HepG2 (cell line): ENCODE results near the gene CCT7. TPM values are rescaled to one million over a fixed set of nuclear protein-coding genes. Genes with fewer than 3 reads are reported as not detected.

Source experiments
- CEBPB ChIP-seq: IDR thresholded peaks from 2 replicates; pipeline ENCODE4 v1.6.1; 2011; ENCODE audit warnings: low read depth, low read length, improper control_type of control experiment, borderline replicate concordance
- ELF3 ChIP-seq: IDR thresholded peaks from 2 replicates; pipeline ENCODE4 v1.6.1; 2016; ENCODE audit warnings: missing genetic modification reagents, missing compliant biosample characterization
- FOXK2 ChIP-seq: fragments of 450-650 bp; IDR thresholded peaks from 2 replicates; pipeline ENCODE4 v1.6.1; 2016
- HCFC1 ChIP-seq: fragments of 150-350 bp; IDR thresholded peaks from 2 replicates; pipeline ENCODE4 v1.6.1; 2014; ENCODE audit warnings: low read depth, low read length
- HES4 ChIP-seq: sonication (generic); formaldehyde crosslinking; IDR thresholded peaks from 2 replicates; pipeline ENCODE4 v1.9.0; 2021; ENCODE audit warnings: mild to moderate bottlenecking, missing genetic modification reagents, borderline replicate concordance
- KDM2A ChIP-seq: sonication (generic); formaldehyde crosslinking; IDR thresholded peaks from 2 replicates; pipeline ENCODE4 v1.4.0; 2020; ENCODE audit warnings: low read depth, missing genetic modification reagents, borderline replicate concordance
- KLF13 ChIP-seq: sonication (generic); formaldehyde crosslinking; IDR thresholded peaks from 2 replicates; pipeline ENCODE4 v1.4.0; 2020; ENCODE audit warnings: mild to moderate bottlenecking, missing genetic modification reagents
- MBD4 ChIP-seq: IDR thresholded peaks from 2 replicates; pipeline ENCODE4 v1.6.1; 2012; ENCODE audit warnings: low read length, inconsistent platforms, borderline replicate concordance
- MTF1 ChIP-seq: sonication (generic); formaldehyde crosslinking; IDR thresholded peaks from 2 replicates; pipeline ENCODE4 v1.5.0; 2020; ENCODE audit warnings: missing genetic modification reagents
- NFYC ChIP-seq: IDR thresholded peaks from 2 replicates; pipeline ENCODE4 v1.6.1; 2016; ENCODE audit warnings: missing genetic modification reagents, missing compliant biosample characterization
- NR2F1 ChIP-seq, 2 experiments: fragments of 450-650 bp in 1 of 2; formaldehyde crosslinking in 1 of 2; IDR thresholded peaks; 2 replicates each; pipeline versions ENCODE4 v1.5.0 to v1.6.1; 2016 to 2020; ENCODE audit warnings: mild to moderate bottlenecking in 1 of 2, missing compliant biosample characterization in 1 of 2, missing genetic modification reagents in 1 of 2, moderate library complexity in 1 of 2
- PRDM4 ChIP-seq: sonication (generic); formaldehyde crosslinking; IDR thresholded peaks from 2 replicates; pipeline ENCODE4 v1.9.0; 2021; ENCODE audit warnings: missing genetic modification reagents, borderline replicate concordance
- SNAPC5 ChIP-seq: sonication (generic); formaldehyde crosslinking; IDR thresholded peaks from 2 replicates; pipeline ENCODE4 v1.8.1; 2023; ENCODE audit warnings: mild to moderate bottlenecking, missing genetic modification reagents, borderline replicate concordance
- SP140L ChIP-seq: sonication (generic); formaldehyde crosslinking; IDR thresholded peaks from 2 replicates; pipeline ENCODE4 v1.4.0; 2020; ENCODE audit warnings: missing genetic modification reagents, borderline replicate concordance
- TBX2 ChIP-seq: sonication (generic); formaldehyde crosslinking; IDR thresholded peaks from 2 replicates; pipeline ENCODE4 v1.5.0; 2020; ENCODE audit warnings: missing genetic modification reagents, mild to moderate bottlenecking, borderline replicate concordance
- ZFAT ChIP-seq: sonication (generic); formaldehyde crosslinking; conservative IDR thresholded peaks from 2 replicates; pipeline ENCODE4 v1.8.1; 2023; ENCODE audit warnings: missing genetic modification reagents, inconsistent platforms
- ZKSCAN8 ChIP-seq: IDR thresholded peaks from 2 replicates; pipeline ENCODE4 v1.6.1; 2016; ENCODE audit warnings: borderline replicate concordance, missing genetic modification reagents, missing compliant biosample characterization
- ZMYM3 ChIP-seq: sonication (generic); formaldehyde crosslinking; IDR thresholded peaks from 2 replicates; pipeline ENCODE4 v1.5.1; 2020; ENCODE audit warnings: mild to moderate bottlenecking, missing genetic modification reagents
- ZNF18 ChIP-seq: sonication (generic); formaldehyde crosslinking; IDR thresholded peaks from 2 replicates; pipeline ENCODE4 v1.8.0; 2022; ENCODE audit warnings: mild to moderate bottlenecking, missing genetic modification reagents; ENCODE audit not compliant: insufficient replicate concordance
- ZNF414 ChIP-seq: sonication (generic); formaldehyde crosslinking; IDR thresholded peaks from 2 replicates; pipeline ENCODE4 v1.5.0; 2020; ENCODE audit warnings: missing genetic modification reagents
- ZNF562 ChIP-seq: sonication (generic); formaldehyde crosslinking; IDR thresholded peaks from 2 replicates; pipeline ENCODE4 v1.8.0; 2022; ENCODE audit warnings: missing genetic modification reagents, borderline replicate concordance
- ZNF775 ChIP-seq: sonication (generic); formaldehyde crosslinking; IDR thresholded peaks from 2 replicates; pipeline ENCODE4 v1.4.0; 2020; ENCODE audit warnings: missing genetic modification reagents, mild to moderate bottlenecking, moderate library complexity, borderline replicate concordance
- ZUFSP ChIP-seq: sonication (generic); formaldehyde crosslinking; IDR thresholded peaks from 2 replicates; pipeline ENCODE4 v1.9.0; 2021; ENCODE audit warnings: missing genetic modification reagents, mild to moderate bottlenecking, borderline replicate concordance
- polyA plus RNA-seq, 8 experiments: library from polyadenylated mRNA; depleted of rRNA in 3 of 8; stranded (reverse) in 7 of 8; unstranded in 1 of 8; fragments of >200 nt; fragmentation: Illumina TruSeq in 4 of 8; extraction: Trizol in 4 of 8; gene quantifications; 2 replicates each; pipeline versions ENCODE4 v1.2.1 to v1.2.3, GENCODE V29; 2011 to 2016; ENCODE audit warnings: low read depth in 4 of 8, missing spikeins in 1 of 8, mixed read lengths in 1 of 8; ENCODE audit not compliant: insufficient read depth in 1 of 8
- total RNA-seq, 5 experiments: library from RNA; depleted of rRNA; stranded (reverse); fragments of >200 nt; fragmentation: Illumina TruSeq; extraction: Trizol; gene quantifications; 2 replicates each; pipeline ENCODE4 v1.2.3, GENCODE V29; 2016; ENCODE audit warnings: low read depth in 1 of 5

Gene CCT7
- total and polyA plus RNA-seq, 2 of the 13 experiments (the other 11 are each of a cell fraction or from before 2014, with no cell fraction given): 347 to 517 TPM

GRCh38 chr2:73233154-73233931 is 765 bp upstream of the CCT7 start, which contains the start of gene PRADC1 (continued):
- TF ChIP-seq ZNF18: peak; percentile 64
- TF ChIP-seq NR2F1 (CRISPR knock-in tag; IDR thresholded peaks at IDR 0.05): no peak
- TF ChIP-seq ZUFSP (CRISPR knock-in tag): no peak
- TF ChIP-seq ZNF775: peak; percentile 21; the same call in 1 of the 2 replicates
- no peak for TF ChIP-seq MBD4
- peak; percentile 85 for TF ChIP-seq FOXK2
- peak; percentile 39; the same call in 1 of the 2 replicates for TF ChIP-seq ELF3 (CRISPR knock-in tag)
- peak; percentile 94 for TF ChIP-seq KDM2A (CRISPR knock-in tag)
- peak; percentile 80 for TF ChIP-seq TBX2 (CRISPR knock-in tag)
- TF ChIP-seq ZFAT (CRISPR knock-in tag): no peak
- TF ChIP-seq NFYC (CRISPR knock-in tag): peak; percentile 98
- 0 out of 2 replicates have a peak, but pooled peaks have one; percentile 12 for TF ChIP-seq ZMYM3 (CRISPR knock-in tag)
- no peak for TF ChIP-seq CEBPB
- TF ChIP-seq HCFC1: no peak; the same call in 1 of the 2 replicates
- TF ChIP-seq ZNF562 (CRISPR knock-in tag): no peak
- TF ChIP-seq ZKSCAN8: no peak; the same call in 1 of the 2 replicates
- TF ChIP-seq ZNF414 (CRISPR knock-in tag): peak; percentile 38; the same call in 1 of the 2 replicates
- TF ChIP-seq SNAPC5 (CRISPR knock-in tag): no peak; the same call in 1 of the 2 replicates
- peak; percentile 81 for TF ChIP-seq KLF13 (CRISPR knock-in tag)
- peak; percentile 91 for TF ChIP-seq HES4 (CRISPR knock-in tag)
- TF ChIP-seq PRDM4 (CRISPR knock-in tag): no peak
- TF ChIP-seq MTF1: no peak
- TF ChIP-seq SP140L: no peak; the same call in 1 of the 2 replicates
